ENCODE results near the gene DNAL1.
"Not testable (repeated sequence)": the region's sequence is repeated elsewhere in the genome, so short reads cannot be mapped to it uniquely, and the experiment has no call there.

DNAL1 gene

DNA sequence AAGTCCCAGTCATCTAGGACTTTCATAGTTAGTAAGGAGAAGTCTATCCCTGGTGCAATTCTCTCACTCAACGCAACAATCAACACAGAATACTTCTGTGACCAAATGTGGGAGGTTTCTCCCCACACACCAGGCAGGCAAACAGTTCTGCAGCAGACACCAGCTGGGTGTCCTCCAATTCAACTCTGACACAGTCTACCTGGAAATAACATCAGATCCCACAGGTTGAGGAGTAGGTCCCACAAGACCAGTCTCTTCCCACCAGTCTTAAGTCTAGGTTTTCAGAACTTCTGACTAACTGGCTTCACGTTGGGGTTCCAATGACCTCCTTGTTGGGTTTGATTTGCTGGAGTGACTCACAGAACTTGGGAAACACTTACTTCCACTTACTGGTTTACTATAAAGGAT is 17.6 kb upstream of the DNAL1 start:
- H3K36me3 Mint-ChIP-seq, result no peaks in the 10 kb centered on the region

DNA sequence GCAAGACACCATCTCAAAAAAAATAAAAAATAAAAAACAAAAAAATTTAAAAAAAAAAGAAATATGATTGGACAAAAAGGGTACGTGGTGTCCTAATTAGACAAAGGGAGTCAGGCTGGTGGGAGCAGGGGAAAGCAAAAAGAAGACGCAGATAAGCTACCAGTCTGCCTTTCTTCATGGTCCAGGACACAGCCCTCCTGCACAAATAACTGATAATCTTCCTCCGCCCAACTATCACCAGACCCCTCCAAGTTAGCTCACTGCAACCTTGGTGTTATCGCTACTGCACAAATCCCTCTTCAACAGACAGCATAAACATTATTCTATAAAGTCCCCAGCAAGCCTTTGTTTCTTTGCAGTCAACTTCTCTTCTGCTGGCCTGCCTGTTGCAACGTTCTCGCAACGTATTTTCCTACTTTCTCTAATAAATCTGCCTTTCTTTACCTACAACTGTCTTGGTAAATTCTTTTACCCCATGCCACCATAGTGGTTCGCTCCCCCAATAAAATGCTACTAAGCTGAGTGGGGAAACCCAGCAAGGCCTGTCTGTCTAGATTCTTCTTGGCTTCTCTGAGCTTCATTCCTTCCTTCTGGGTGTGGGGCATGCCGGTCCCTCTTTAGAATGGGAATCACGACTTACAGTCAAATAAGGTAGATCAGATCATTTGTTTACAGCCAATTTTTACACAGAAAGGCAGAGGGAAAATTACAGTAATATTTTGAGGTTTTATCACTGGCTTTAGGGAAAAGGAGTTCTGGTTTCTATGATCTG is 14.6 kb upstream of the DNAL1 start:
- Mint-ChIP-seq H3K36me3 (no peaks in the 10 kb centered on the region), H3K4me1 (peaks cover 5% of the 10 kb centered on the region), H3K4me3 (no peak overlapping the region), H3K9me3 (no peaks in the 10 kb centered on the region), H3K27me3 (peaks cover 42% of the 10 kb centered on the region), H3K27ac (no peak overlapping the region)
- no peak for DNase-seq
- CTCF ChIA-PET, result interaction anchor here (1.0 kb wide), 1 partner anchor 122 kb away, joined by 3 read pairs; no protein-coding TSS in a partner anchor

More for the DNA sequence above, 17.6 kb upstream of the DNAL1 start:
- H3K27me3 Mint-ChIP-seq, result peaks cover 26% of the 10 kb centered on the region
- no peak for DNase-seq
- H3K4me3 Mint-ChIP-seq, result no peak overlapping the region
- H3K4me1 Mint-ChIP-seq, result no peaks in the 10 kb centered on the region
- H3K27ac Mint-ChIP-seq, result no peak overlapping the region
- no peaks in the 10 kb centered on the region for H3K9me3 Mint-ChIP-seq
- CTCF ChIA-PET, result interaction anchor here (0.6 to 1.7 kb wide), 3 partner anchors 11 to 118 kb away, joined by 3 to 4 read pairs (median 3); no protein-coding TSS in a partner anchor

DNA sequence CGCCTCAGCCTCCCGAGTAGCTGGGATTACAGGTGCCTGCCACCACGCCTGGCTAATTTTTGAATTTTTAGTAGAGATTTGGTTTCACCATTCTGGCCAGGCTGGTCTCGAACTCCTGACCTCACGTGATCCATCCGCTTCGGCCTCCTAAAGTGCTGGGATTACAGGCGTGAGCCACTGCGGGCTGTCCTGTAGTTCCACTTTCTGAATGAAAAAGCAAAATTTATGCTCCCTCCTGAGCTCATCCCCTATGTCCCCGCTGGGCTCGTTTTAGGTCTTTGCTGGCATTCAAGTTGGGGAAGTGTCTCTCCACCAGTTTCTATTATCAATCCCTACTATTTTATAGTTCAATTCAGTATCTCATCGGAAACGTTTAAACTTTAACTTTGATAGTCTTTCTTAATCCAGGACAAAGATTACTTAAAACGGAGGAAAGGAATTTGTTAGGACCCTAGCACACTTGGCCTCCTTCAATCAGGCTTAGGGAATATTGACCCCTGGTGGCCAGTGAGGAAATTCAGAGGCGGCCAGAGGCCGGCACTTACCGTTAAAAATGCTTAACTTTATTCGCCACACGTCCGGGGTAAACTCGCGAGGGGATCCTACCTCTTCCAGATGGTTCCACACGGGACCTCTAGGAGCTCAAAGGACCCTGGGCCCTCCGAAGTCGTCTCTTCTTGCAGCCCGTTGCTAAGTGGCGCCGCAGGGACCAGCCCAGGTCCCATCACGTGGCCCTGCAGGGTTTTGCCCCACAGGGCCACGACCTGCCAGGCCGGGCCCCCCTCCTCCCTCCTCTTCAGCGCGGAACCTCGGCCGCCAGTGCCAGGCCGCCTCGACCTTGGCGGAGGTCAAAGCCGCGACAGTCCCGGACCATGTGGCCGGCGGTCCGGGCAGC is 11.4 kb upstream of the DNAL1 start:
- DNase-seq, result peak; percentile 66
- Mint-ChIP-seq H3K4me1 (peaks cover 5% of the 10 kb centered on the region), H3K27ac (no peak overlapping the region), H3K4me3 (peak overlapping the region; percentile 48), H3K36me3 (no peaks in the 10 kb centered on the region), H3K9me3 (no peaks in the 10 kb centered on the region), H3K27me3 (peaks cover 56% of the 10 kb centered on the region)
- CTCF ChIA-PET, result interaction anchor here (0.6 to 3.5 kb wide), 10 partner anchors 11 to 460 kb away, joined by 3 to 47 read pairs (median 3); partner anchors contain the start of genes ACOT6 and DNAL1

DNA sequence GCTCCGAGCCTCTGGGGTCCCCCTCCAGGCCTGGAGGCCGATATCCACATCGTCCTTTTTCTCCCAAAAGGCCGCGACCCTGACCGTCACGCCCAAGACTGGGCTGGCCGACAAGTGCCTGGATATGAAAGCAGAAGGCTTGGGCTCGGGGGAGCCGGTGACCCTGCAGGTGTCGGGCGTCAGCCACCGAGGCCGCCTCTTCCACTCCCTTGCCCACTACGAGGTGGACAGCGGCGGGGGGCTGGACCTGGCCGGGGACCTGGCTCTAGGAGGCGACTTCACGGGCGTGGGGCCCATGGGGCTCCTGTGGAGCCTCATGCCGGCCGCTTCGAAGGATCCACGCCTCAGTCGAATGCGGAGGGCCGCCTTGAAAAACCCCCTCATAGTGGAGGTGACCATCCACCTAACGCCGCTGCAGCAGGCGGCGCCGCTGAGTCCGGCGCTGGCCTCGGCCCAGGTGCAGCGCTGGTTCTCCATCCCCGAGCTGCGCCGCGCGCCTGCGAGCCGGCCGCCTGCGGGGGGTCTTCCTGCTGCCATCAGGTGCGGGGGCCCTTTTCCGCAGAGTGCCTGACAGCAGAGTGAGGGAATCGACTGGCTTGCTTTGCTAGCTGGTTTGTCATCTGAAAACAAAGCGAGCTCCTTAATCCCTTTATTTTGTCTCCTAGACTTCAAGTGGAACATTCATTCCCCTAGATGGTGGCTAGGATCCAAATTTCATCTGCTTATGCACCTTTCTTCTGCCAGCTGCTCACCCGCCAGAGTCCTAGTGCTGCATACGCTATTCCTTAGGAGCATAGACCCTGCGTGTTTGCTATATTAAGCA is 10.6 kb upstream of the DNAL1 start:
- Mint-ChIP-seq H3K4me3 (peak overlapping the region; percentile 48), H3K27me3 (peaks cover 55% of the 10 kb centered on the region), H3K4me1 (peaks cover 7% of the 10 kb centered on the region), H3K27ac (no peak overlapping the region), H3K36me3 (no peaks in the 10 kb centered on the region), H3K9me3 (no peaks in the 10 kb centered on the region)
- CTCF ChIA-PET, result interaction anchor here (0.6 to 3.5 kb wide), 7 partner anchors 10 to 461 kb away, joined by 3 to 47 read pairs (median 3); partner anchors contain the start of gene DNAL1
- DNase-seq, result peak; percentile 23

DNA sequence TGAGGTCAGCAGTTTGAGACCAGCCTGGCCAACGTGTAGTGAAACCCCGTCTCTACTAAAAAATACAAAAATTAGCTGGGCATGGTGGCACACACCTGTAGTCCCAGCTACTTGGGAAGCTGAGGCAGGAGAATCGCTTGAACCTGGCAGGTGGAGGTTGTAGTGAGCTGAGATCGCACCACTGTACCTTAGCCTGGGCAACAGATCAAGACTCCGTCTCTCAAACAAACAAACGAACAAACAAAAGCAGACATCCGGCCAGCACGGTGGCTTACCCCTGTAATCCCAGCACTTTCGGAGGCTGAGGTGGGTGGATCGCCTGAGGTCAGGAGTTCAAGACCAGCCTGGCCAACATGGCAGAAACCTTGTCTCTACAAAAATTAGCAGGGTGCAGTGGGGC is 8.4 kb upstream of the DNAL1 start:
- not testable (repeated sequence) for H3K27ac Mint-ChIP-seq, H3K36me3 Mint-ChIP-seq, H3K4me1 Mint-ChIP-seq, DNase-seq, H3K4me3 Mint-ChIP-seq, H3K9me3 Mint-ChIP-seq
- peaks cover 44% of the 10 kb centered on the region for H3K27me3 Mint-ChIP-seq
- CTCF ChIA-PET, result interaction anchor here (0.9 kb wide), 1 partner anchor 116 kb away, joined by 3 read pairs; no protein-coding TSS in a partner anchor

DNA sequence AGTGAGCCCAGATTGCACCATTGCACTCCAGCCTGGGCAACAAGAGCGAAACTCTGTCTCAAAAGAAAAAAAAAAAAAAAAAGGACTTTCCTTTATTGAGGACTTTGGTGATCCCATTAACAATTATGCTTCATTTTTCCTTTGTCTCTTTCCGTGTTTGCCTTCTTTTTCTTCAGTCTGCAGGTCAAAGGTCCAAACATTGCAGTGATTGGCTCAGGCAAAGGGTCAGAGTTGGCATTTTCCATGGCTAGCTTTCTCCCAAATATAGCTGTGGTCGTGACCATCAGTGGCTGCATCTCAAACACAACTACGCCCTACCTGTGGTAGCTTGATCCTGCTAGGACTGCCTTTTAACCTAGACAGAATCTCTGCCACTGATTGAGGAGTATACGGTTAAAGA is 7.0 kb upstream of the DNAL1 start:
- no peak for DNase-seq
- no peak overlapping the region for H3K27ac Mint-ChIP-seq
- CTCF ChIA-PET, result no interaction called here
- H3K9me3 Mint-ChIP-seq, result no peaks in the 10 kb centered on the region
- H3K4me1 Mint-ChIP-seq, result peaks cover 8% of the 10 kb centered on the region
- peaks cover 37% of the 10 kb centered on the region for H3K27me3 Mint-ChIP-seq
- no peak overlapping the region for H3K4me3 Mint-ChIP-seq
- H3K36me3 Mint-ChIP-seq, result no peaks in the 10 kb centered on the region

DNA sequence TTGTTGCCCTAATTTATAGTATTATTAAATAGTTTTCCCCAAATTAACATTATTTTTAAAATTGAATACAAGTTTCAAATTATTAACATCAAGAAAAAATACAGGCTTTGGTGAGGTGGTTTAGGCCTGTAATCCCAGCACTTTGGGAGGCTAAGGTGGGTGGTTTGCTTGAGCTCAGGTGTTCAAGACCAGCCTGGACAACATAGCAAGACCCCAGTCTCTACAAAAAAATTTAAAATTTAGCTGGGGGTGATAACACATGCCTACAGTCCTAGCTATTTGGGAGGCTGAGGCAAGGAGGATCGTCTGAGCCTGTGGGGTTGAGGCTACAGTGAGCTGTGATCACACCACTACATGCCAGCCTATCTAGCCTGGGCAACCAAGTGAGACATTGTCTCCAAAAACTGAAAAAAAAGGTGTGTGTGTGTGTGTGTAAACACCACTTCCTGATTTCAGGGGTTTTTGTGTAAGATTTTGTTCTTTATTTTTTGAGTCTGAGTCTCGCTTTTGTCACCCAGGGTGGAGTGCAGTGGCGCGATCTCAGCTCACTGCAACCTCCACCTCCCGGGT is 3.9 kb upstream of the DNAL1 start:
- Mint-ChIP-seq H3K9me3 (no peaks in the 10 kb centered on the region), H3K27ac (no peak overlapping the region), H3K27me3 (peaks cover 13% of the 10 kb centered on the region), H3K4me3 (no peak overlapping the region), H3K4me1 (peaks cover 21% of the 10 kb centered on the region), H3K36me3 (peaks cover 4% of the 10 kb centered on the region)
- no peak for DNase-seq
- CTCF ChIA-PET, result interaction anchor here (0.6 kb wide), 1 partner anchor 15 kb away, joined by 3 read pairs; no protein-coding TSS in a partner anchor

DNA sequence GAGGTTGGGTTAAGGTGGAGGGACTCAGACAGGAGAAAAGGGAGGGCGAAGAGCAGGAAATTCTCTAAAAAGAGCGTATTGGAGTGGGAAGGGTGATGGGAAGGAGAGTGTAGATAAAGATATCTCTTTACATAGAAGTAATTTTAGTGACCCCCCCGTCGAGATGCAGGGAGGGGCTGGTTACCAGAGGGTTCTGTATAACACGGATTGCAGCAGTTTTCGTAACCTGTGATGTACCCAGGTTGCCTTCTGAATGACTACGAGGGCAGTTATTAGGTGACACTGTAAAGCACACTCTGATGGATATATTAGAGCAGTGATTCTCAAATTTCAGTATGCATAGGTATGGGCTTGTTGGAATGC is 443 bp downstream of the DNAL1 start:
- CTCF ChIA-PET, result no interaction called here
- Mint-ChIP-seq H3K4me1 (peaks cover 21% of the 10 kb centered on the region), H3K4me3 (peak overlapping the region; percentile 94), H3K27ac (peak overlapping the region; percentile 89), H3K9me3 (no peaks in the 10 kb centered on the region), H3K27me3 (peaks cover 3% of the 10 kb centered on the region), H3K36me3 (peaks cover 4% of the 10 kb centered on the region)
- no peak for DNase-seq

DNA sequence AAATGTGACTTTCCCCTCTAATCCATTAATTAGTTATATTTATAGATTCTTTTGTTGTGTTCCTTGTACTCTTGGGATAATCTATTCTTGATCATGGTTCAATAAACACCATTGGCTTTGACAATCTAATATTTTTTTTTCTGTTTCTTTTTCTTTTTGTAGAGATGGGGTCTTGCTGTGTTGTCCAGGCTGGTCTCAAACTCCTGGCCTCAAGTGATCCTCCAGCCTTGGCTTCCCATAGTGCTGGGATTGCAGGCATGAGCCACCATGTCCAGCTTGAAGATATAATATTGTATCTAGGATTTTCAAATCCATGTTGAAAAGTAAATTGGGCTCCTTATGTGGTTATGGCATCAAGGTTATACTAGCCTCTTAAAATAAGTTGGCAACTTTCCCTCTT is 6.2 kb downstream of the DNAL1 start:
- Mint-ChIP-seq H3K9me3 (no peaks in the 10 kb centered on the region), H3K4me3 (no peak overlapping the region), H3K4me1 (peaks cover 2% of the 10 kb centered on the region), H3K27ac (no peak overlapping the region), H3K27me3 (no peaks in the 10 kb centered on the region), H3K36me3 (peaks cover 3% of the 10 kb centered on the region)
- no peak for DNase-seq
- CTCF ChIA-PET, result no interaction called here

DNA sequence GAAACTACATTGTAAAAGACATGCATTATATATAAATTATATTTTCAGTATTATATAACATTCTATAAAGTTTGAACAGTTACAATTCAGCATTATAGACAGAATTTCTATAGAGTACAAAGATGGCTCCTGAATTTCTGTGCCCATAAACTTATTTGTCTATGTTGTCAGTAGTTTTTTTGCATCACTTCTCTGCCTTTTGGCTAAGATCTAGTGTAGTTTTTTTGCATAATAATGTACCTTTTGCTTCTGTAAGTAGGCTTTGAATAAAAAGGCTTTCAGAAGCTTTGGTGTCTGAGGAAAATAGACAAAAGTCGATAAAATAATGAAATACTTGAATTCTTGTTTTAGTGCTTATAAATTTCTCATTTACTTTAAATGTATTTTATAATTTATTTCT is 11.1 kb downstream of the DNAL1 start:
- Mint-ChIP-seq H3K4me3 (no peak overlapping the region), H3K27me3 (no peaks in the 10 kb centered on the region), H3K9me3 (no peaks in the 10 kb centered on the region), H3K27ac (no peak overlapping the region), H3K36me3 (peaks cover 3% of the 10 kb centered on the region), H3K4me1 (peaks cover 2% of the 10 kb centered on the region)
- CTCF ChIA-PET, result interaction anchor here (1.0 kb wide), 1 partner anchor 57 kb away, joined by 3 read pairs; no protein-coding TSS in a partner anchor
- DNase-seq, result no peak

DNA sequence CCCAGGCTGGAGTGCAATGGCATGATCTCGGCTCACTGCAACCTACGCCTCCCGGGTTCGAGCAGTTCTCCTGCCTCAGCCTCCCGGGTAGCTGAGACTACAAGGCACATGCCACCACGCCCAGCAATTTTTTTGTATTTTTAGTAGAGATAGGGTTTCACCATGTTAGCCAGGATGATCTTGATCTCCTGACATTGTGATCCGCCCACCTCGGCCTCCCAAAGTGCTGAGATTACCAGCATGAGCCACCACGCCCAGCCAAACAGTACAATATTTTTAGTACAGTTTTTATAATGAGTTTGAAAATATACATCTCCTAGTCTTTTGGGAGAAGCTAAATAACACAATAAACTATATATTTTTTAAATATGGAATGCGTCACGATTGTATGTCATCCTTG is 14.4 kb downstream of the DNAL1 start:
- H3K4me1 Mint-ChIP-seq, H3K27ac Mint-ChIP-seq, H3K36me3 Mint-ChIP-seq, H3K4me3 Mint-ChIP-seq, DNase-seq, H3K27me3 Mint-ChIP-seq, H3K9me3 Mint-ChIP-seq, CTCF ChIA-PET: not testable (repeated sequence)

DNA sequence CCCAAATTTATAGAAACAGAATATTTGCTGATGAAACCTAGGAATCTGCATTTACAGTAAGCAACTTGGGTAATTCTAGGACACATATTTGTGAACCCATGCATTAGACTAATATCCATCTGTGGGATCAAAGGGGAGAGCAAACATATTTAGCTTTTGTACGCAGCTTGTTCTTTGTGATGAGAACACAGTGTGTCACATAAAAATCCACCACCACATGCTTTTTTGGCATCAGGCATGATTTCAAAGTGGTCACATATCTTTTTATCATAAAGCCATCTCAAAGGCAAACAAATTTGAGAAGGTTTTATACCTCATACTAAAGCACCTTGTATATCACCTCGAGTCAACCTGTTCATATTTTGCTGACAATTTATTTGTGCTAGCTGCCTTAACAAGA is 15.7 kb downstream of the DNAL1 start:
- DNase-seq, result no peak
- Mint-ChIP-seq H3K4me1 (peaks cover 2% of the 10 kb centered on the region), H3K9me3 (no peaks in the 10 kb centered on the region), H3K27ac (no peak overlapping the region), H3K36me3 (no peaks in the 10 kb centered on the region), H3K27me3 (no peaks in the 10 kb centered on the region), H3K4me3 (no peak overlapping the region)
- CTCF ChIA-PET, result interaction anchor here (0.6 kb wide), 1 partner anchor 533 kb away, joined by 3 read pairs; no protein-coding TSS in a partner anchor

DNA sequence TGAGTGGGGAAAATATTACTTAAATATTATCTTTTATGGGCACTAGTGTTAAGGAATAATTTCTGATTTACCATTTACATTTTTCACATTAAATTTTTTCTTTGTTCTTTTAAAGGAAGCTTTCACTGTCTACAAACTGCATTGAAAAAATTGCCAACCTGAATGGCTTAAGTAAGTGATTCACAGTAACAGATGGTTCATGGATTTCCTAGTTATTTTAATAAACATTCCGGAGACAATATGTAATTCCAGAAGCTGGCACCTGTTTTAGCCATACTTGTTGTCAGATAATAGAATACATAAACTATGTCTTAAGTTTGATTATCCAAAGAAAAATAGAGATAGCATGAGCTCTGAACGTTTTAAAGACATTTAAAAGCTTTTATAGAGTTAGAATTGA is 17.1 kb downstream of the DNAL1 start:
- H3K4me3 Mint-ChIP-seq, result no peak overlapping the region
- H3K27me3 Mint-ChIP-seq, result no peaks in the 10 kb centered on the region
- peaks cover 2% of the 10 kb centered on the region for H3K4me1 Mint-ChIP-seq
- no peaks in the 10 kb centered on the region for H3K9me3 Mint-ChIP-seq
- H3K27ac Mint-ChIP-seq, result no peak overlapping the region
- CTCF ChIA-PET, result no interaction called here
- DNase-seq, result no peak
- H3K36me3 Mint-ChIP-seq, result no peaks in the 10 kb centered on the region
